ENCODE results near the gene GZMB. TPM values are rescaled to one million over a fixed set of nuclear protein-coding genes. Genes with fewer than 3 reads are reported as not detected.
"Not testable (repeated sequence)": the region's sequence is repeated elsewhere in the genome, so short reads cannot be mapped to it uniquely, and the experiment has no call there.

GZMB gene
- total RNA-seq, 2 experiments from 2014 or later: 2,147 to 3,062 TPM

DNA sequence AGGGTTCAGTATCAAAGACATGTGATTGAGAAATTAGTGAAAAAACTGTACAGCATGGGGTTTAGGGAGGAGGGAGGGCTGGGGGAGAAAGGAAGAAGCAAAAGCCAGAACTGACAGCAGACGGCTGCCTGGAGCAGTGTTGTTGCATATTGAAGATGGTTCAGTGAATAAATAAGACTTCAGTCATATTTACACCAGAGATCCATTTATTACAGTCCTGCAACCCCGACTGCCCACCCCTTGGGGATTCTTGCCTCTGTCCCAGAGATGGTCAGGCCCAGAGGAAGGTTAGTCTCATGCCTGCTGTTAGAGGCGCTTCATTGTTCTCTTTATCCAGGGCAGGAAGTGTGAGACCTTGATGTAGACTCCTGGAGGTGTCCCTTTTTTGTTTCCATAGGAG is 27.7 kb downstream of the GZMB start:
- H3K27ac Mint-ChIP-seq: peak overlapping the region; percentile 87
- ChIA-PET CTCF (interaction anchor here (0.6 to 1.8 kb wide), 16 partner anchors 8 to 125 kb away, joined by 3 to 17 read pairs (median 4); partner anchors contain the start of gene GZMB), POLR2A (no interaction called here)
- intact Hi-C loops (cut with DNase I, micrococcal nuclease): loop anchor here (5.0 kb wide), 1 partner anchor 124 kb away; no protein-coding TSS in a partner anchor
- DNase-seq (no peak), ATAC-seq (no peak)
- H3K4me1 Mint-ChIP-seq: peaks cover 40% of the 10 kb centered on the region
- no peaks in the 10 kb centered on the region for H3K36me3 Mint-ChIP-seq (ENCODE audit: low read depth)
- H3K9me3 Mint-ChIP-seq (ENCODE audit: low read depth): no peaks in the 10 kb centered on the region
- H3K4me3 Mint-ChIP-seq: peak overlapping the region; percentile 66
- no peaks in the 10 kb centered on the region for H3K27me3 Mint-ChIP-seq

DNA sequence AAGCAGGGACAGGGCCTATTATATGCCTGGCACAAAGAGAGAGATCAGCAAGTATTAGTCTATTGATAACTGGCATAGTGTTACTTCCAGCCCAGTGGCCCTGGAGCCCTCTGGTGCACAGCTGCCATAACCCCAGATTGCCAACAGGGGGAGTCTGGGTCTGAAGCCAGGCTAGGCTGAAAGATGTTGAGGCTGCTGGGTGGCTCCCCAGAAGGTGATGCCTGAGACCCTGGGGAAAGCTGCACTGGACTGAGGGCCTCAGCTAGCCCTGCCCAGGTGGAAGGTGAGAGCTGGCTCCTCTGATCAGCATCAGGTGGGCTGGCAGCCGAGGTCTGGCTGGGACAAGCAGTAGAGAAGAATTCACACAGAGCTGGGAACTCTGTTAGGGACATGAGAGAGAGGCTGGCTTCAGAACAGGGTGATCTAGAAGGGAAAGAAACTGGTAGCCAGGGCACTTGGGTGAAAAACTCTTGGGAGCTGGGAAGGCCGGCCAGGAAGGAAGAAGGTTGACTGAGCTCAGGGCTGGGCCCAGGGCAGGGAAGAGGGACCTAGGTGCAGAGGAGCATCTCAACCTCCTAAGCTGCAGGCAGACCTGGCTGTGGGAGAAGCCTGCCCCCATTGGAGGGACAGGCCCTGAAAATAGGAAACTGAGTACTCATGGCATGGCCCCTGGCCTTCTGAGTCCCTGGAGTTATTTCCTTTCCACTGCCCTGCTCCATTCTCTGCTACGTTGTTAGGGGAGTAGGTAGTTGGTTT is 28.4 kb downstream of the GZMB start:
- ATAC-seq (peak; percentile 87), DNase-seq (peak; percentile 83)
- H3K27me3 Mint-ChIP-seq: no peaks in the 10 kb centered on the region
- CTCF ChIA-PET: interaction anchor here (0.6 to 1.8 kb wide), 22 partner anchors 9 to 156 kb away, joined by 3 to 17 read pairs (median 4); partner anchors contain the start of gene GZMB
- peak overlapping the region; percentile 87 for H3K27ac Mint-ChIP-seq
- H3K4me3 Mint-ChIP-seq: peak overlapping the region; percentile 66
- H3K36me3 Mint-ChIP-seq (ENCODE audit: low read depth): no peaks in the 10 kb centered on the region
- peaks cover 40% of the 10 kb centered on the region for H3K4me1 Mint-ChIP-seq
- POLR2A ChIA-PET: no interaction called here
- no peaks in the 10 kb centered on the region for H3K9me3 Mint-ChIP-seq (ENCODE audit: low read depth)
- intact Hi-C loops (cut with DNase I, micrococcal nuclease): loop anchor here (1.0 to 5.0 kb wide), 3 partner anchors 25 to 123 kb away; no protein-coding TSS in a partner anchor

DNA sequence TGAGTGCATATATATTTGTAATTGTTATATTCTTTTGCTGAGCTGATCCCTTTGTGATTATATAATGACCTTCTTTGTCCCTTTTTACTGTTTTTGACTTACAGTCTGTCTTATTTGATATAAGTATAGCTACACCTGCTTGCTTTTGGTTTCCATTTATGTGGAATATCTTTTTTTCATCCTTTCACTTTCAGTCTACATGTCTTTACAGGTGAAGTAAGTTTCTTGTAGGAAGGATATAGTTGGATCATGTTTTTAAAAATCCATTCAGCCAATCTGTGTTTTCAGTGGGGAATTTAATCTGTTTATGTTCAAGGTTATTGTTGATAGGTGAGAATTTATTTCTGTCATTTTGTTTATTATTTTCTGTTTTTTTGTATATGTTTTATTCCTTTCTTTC is 36.6 kb downstream of the GZMB start:
- ChIA-PET CTCF (interaction anchor here (1.2 kb wide), 1 partner anchor 9 kb away, joined by 5 read pairs; no protein-coding TSS in a partner anchor), POLR2A (no interaction called here)
- ATAC-seq (no peak), DNase-seq (no peak)
- Mint-ChIP-seq H3K36me3 (ENCODE audit: low read depth) (peaks cover 5% of the 10 kb centered on the region), H3K27ac (no peak overlapping the region), H3K9me3 (ENCODE audit: low read depth) (peaks cover 31% of the 10 kb centered on the region), H3K27me3 (peaks cover 3% of the 10 kb centered on the region), H3K4me1 (peaks cover 5% of the 10 kb centered on the region), H3K4me3 (no peak overlapping the region)
- intact Hi-C loops (cut with DNase I, micrococcal nuclease): loop anchor here in 1 of 2 experiments (10.0 kb wide), 1 partner anchor 397 kb away; no protein-coding TSS in a partner anchor

DNA sequence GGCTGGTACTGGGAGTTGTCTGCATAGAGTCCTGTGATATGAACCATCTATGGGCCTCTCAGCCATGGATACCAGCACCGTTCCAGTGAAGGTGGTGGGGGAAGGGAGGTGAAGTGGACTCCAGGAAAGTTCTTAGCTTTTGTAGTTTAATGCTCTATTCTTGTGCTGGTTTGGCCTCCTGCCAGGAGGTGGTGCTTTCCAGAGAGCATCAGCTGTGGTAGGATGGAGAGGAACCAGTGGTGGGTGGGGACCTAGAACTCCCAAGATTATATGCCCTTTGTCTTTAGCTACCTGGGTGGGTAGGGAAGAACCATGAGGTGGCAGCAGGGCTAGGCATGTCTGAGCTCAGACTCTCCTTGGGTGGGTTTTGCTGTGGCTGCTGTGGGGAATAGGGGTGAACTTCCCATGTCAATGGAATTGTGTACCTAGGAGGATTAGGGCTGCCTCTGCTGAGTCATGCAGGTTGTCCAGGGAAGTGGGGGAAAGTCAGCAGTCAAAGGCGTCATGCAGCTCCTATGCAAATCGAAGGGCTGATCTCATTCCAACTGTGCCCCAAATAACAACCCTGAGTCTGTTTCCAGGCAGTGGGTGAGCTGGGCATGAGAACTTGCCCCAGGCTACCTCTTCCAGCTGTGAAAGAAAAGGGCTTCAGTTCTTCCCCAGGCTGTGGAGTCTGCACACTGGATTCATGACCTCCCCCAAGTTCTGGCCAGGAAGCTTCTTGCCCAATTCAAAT is 38.7 kb downstream of the GZMB start:
- peaks cover 9% of the 10 kb centered on the region for H3K27me3 Mint-ChIP-seq
- intact Hi-C loops (cut with DNase I, micrococcal nuclease): loop anchor here in 1 of 2 experiments (10.0 kb wide), 1 partner anchor 400 kb away; no protein-coding TSS in a partner anchor
- peaks cover 33% of the 10 kb centered on the region for H3K9me3 Mint-ChIP-seq (ENCODE audit: low read depth)
- H3K36me3 Mint-ChIP-seq (ENCODE audit: low read depth): peaks cover 5% of the 10 kb centered on the region
- H3K27ac Mint-ChIP-seq: no peak overlapping the region
- ATAC-seq (no peak), DNase-seq (no peak)
- ChIA-PET POLR2A (no interaction called here), CTCF (interaction anchor here (0.7 to 1.0 kb wide), 3 partner anchors 13 to 55 kb away, joined by 3 to 4 read pairs (median 4); no protein-coding TSS in a partner anchor)
- H3K4me1 Mint-ChIP-seq: peaks cover 5% of the 10 kb centered on the region
- no peak overlapping the region for H3K4me3 Mint-ChIP-seq

DNA sequence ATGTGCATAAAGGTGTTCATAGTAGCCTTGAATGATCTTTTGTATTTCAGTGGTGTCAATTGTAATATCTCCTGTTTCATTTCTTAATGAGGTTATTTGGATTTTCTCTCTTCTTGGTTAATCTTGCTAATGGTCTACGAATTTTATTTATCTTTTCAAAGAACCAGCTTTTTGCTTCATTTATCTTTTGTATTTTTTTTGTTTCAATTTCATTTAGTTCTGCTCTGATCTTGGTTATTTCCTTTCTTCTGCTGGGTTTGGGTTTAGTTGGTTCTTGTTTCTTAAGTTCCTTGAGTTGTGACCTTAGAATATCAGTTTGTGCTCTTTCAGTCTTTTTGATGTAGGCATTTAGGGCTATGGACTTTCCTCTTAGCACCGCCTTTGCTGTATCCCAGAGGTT is 43.0 kb downstream of the GZMB start:
- ATAC-seq; DNase-seq; H3K27ac Mint-ChIP-seq; H3K4me3 Mint-ChIP-seq; CTCF ChIA-PET; H3K4me1 Mint-ChIP-seq; H3K36me3 Mint-ChIP-seq (ENCODE audit: low read depth); POLR2A ChIA-PET; H3K27me3 Mint-ChIP-seq: not testable (repeated sequence)
- H3K9me3 Mint-ChIP-seq (ENCODE audit: low read depth): peaks cover 23% of the 10 kb centered on the region
- intact Hi-C loops (cut with DNase I, micrococcal nuclease): loop anchor here in 1 of 2 experiments (10.0 kb wide), 1 partner anchor 404 kb away; no protein-coding TSS in a partner anchor

DNA sequence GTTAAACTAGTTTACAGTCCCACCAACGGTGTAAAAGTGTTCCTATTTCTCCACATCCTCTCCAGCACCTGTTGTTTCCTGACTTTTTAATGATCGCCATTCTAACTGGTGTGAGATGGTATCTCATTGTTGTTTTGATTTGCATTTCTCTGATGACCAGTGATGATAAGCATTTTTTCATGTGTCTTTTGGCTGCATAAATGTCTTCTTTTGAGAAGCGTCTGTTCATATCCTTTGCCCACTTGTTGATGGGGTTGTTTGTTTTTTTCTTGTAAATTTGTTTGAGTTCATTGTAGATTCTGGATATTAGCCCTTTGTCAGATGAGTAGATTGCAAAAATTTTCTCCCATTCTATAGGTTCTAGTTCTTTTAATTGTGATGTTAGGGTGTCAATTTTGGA is 49.6 kb downstream of the GZMB start:
- H3K4me3 Mint-ChIP-seq; ATAC-seq; H3K27ac Mint-ChIP-seq; DNase-seq; intact Hi-C loops (cut with DNase I, micrococcal nuclease); H3K27me3 Mint-ChIP-seq; H3K9me3 Mint-ChIP-seq (ENCODE audit: low read depth); H3K36me3 Mint-ChIP-seq (ENCODE audit: low read depth); CTCF ChIA-PET; POLR2A ChIA-PET; H3K4me1 Mint-ChIP-seq: not testable (repeated sequence)

Other genes with a start within 250 kb of the GZMB start
- gene NYNRIN, start 235.2 kb downstream of the GZMB start, total RNA-seq: under 1 TPM; 0.07 to 0.16 TPM
- gene CBLN3, start 204.5 kb downstream of the GZMB start, total RNA-seq: 10 to 100 TPM; 11.6 to 12.2 TPM
- 10 to 100 TPM; 50.6 to 58.1 TPM for gene KHNYN, start 204.2 kb downstream of the GZMB start, total RNA-seq
- 10 to 100 TPM; 40.9 to 47.8 TPM for gene SDR39U1, start 191.4 kb downstream of the GZMB start, total RNA-seq
- under 1 TPM in 1 of 2 experiments, not detected in 1; 0.39 TPM for gene CMA1, start 125.9 kb downstream of the GZMB start, total RNA-seq
- under 1 TPM in 1 of 2 experiments, not detected in 1; 0.35 TPM for gene CTSG, start 57.9 kb downstream of the GZMB start, total RNA-seq
- 10 to 100 TPM; 36.1 to 45.0 TPM for gene GZMH, start 24.5 kb downstream of the GZMB start, total RNA-seq

Measured in activated CD4-positive, alpha-beta T cell treated with anti-CD3 and anti-CD28 coated beads for 36 hours (primary cell).